Smooth muscle cell (in vitro differentiated cells): Measurements from ENCODE around the gene RASA2. TPM values are rescaled to one million over a fixed set of nuclear protein-coding genes. Genes with fewer than 3 reads are reported as not detected.

ENCODE experiments used
- DNase-seq: peaks from one replicate; lab custom pipeline; 2025; ENCODE audit not compliant: unreplicated experiment; lab: John Stamatoyannopoulos, UW
- H2AFZ ChIP-seq: fragments of 200-600 bp; sonication (generic); 2 replicates; pipeline ENCODE4 v1.6.0; 2016; ENCODE audit warnings: antibody characterized with exemption, low read depth, mild to moderate bottlenecking
- H3F3A ChIP-seq: fragments of 200-600 bp; sonication (generic); 2 replicates; pipeline ENCODE4 v1.6.0; 2017; ENCODE audit warnings: antibody characterized with exemption, low read depth
- H3K27ac ChIP-seq: fragments of 200-600 bp; sonication (generic); 2 replicates; pipeline ENCODE4 v1.5.1; 2016; ENCODE audit warnings: low read depth, mild to moderate bottlenecking
- H3K27me3 ChIP-seq: fragments of 200-600 bp; sonication (generic); 2 replicates; pipeline ENCODE4 v1.6.1; 2016; ENCODE audit warnings: low read depth, mild to moderate bottlenecking
- H3K36me3 ChIP-seq: fragments of 200-600 bp; sonication (generic); 2 replicates; pipeline ENCODE4 v1.5.1; 2016; ENCODE audit warnings: low read depth
- H3K4me1 ChIP-seq: fragments of 200-600 bp; sonication (generic); 2 replicates; pipeline ENCODE4 v1.5.1; 2016; ENCODE audit warnings: low read depth
- H3K4me2 ChIP-seq: fragments of 200-600 bp; sonication (generic); 2 replicates; pipeline ENCODE4 v1.6.0; 2016; ENCODE audit warnings: mild to moderate bottlenecking
- H3K4me3 ChIP-seq: fragments of 200-600 bp; sonication (generic); 2 replicates; pipeline ENCODE4 v1.5.1; 2016; ENCODE audit warnings: mild to moderate bottlenecking
- H3K79me2 ChIP-seq: fragments of 200-600 bp; sonication (generic); 2 replicates; pipeline ENCODE4 v1.6.0; 2016; ENCODE audit warnings: low read depth, mild to moderate bottlenecking
- H3K9ac ChIP-seq: fragments of 200-600 bp; sonication (generic); 2 replicates; pipeline ENCODE4 v1.6.0; 2016; ENCODE audit warnings: low read depth
- H3K9me3 ChIP-seq: fragments of 200-600 bp; sonication (generic); replicated peaks from 2 replicates; pipeline ENCODE4 v1.5.1; 2016; ENCODE audit warnings: low read depth
- H4K20me1 ChIP-seq: fragments of 200-600 bp; sonication (generic); 2 replicates; pipeline ENCODE4 v1.6.0; 2016; ENCODE audit warnings: low read depth
- WGBS: methylation state at CpG from one replicate; pipeline ENCODE4 v1.1.7; 2016; ENCODE audit warnings: low lambda C conversion rate; 5-methylcytosine and 5-hydroxymethylcytosine counted together
- polyA plus RNA-seq: library from polyadenylated mRNA; unstranded; fragments of >200 nt; fragmentation: Nextera tagmentation; extraction: Ambion mirVana; gene quantifications from 2 replicates; pipeline ENCODE4 v1.2.1, GENCODE V29; 2016
- total RNA-seq: library from RNA; depleted of rRNA; stranded (reverse); fragments of >200 nt; gene quantifications from 2 replicates; pipeline ENCODE4 v1.2.3, GENCODE V29; 2014
- TF ChIP-seq, protein P1 (sequence below): fragments of 200-600 bp; sonication (generic); IDR thresholded peaks from 2 replicates; pipeline ENCODE4 v1.5.1; 2017; ENCODE audit warnings: borderline replicate concordance, mild to moderate bottlenecking, antibody characterized with exemption; ENCODE audit not compliant: insufficient read depth, poor library complexity, severe bottlenecking

Gene RASA2
- total and polyA plus RNA-seq, 2 experiments from 2014 or later: 4.9 to 20.0 TPM

DNA sequence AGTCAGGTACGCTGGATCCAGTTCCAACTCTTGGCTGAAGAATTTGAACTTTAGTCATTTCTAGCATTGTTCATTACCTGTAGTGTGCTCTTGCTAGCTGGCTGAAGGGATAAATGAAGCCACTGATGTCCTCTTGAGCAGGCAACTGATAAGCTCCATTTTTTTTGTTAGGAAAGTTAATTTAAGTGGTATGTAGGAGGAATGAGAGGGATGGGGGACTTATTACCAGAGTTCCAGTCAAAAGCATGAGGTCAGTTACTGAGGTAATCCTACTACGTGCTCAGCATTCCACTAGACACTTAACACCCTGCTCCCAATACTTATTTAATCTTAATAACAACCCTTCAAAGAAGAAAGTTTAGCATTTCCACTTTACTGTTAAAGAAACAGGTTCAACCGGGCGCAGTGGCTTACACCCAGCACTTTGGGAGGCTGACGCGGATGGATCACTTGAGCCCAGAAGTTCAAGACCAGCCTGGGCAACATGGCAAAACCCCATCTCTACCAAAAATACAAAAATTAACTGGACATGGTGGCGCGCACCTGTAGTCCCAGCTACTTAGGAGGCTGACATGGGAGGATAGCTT, 2.0 kb upstream of the RASA2 start:
- Histone ChIP-seq H3K9ac (no peak overlapping the region), H4K20me1 (peaks cover 22% of the 10 kb centered on the region), H2AFZ (no peak overlapping the region), H3F3A (peaks cover 13% of the 10 kb centered on the region), H3K4me3 (no peak overlapping the region), H3K4me2 (no peak overlapping the region), H3K27me3 (no peaks in the 10 kb centered on the region), H3K9me3 (no peaks in the 10 kb centered on the region), H3K79me2 (peaks cover 20% of the 10 kb centered on the region), H3K36me3 (no peaks in the 10 kb centered on the region), H3K27ac (no peak overlapping the region), H3K4me1 (peaks cover 18% of the 10 kb centered on the region)
- 92% methylated on average over 8 of the region's 8 CpGs for whole genome bisulfite sequencing
- DNase-seq: no peak
- TF ChIP-seq, protein P1, sequence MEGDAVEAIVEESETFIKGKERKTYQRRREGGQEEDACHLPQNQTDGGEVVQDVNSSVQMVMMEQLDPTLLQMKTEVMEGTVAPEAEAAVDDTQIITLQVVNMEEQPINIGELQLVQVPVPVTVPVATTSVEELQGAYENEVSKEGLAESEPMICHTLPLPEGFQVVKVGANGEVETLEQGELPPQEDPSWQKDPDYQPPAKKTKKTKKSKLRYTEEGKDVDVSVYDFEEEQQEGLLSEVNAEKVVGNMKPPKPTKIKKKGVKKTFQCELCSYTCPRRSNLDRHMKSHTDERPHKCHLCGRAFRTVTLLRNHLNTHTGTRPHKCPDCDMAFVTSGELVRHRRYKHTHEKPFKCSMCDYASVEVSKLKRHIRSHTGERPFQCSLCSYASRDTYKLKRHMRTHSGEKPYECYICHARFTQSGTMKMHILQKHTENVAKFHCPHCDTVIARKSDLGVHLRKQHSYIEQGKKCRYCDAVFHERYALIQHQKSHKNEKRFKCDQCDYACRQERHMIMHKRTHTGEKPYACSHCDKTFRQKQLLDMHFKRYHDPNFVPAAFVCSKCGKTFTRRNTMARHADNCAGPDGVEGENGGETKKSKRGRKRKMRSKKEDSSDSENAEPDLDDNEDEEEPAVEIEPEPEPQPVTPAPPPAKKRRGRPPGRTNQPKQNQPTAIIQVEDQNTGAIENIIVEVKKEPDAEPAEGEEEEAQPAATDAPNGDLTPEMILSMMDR: no peak

DNA sequence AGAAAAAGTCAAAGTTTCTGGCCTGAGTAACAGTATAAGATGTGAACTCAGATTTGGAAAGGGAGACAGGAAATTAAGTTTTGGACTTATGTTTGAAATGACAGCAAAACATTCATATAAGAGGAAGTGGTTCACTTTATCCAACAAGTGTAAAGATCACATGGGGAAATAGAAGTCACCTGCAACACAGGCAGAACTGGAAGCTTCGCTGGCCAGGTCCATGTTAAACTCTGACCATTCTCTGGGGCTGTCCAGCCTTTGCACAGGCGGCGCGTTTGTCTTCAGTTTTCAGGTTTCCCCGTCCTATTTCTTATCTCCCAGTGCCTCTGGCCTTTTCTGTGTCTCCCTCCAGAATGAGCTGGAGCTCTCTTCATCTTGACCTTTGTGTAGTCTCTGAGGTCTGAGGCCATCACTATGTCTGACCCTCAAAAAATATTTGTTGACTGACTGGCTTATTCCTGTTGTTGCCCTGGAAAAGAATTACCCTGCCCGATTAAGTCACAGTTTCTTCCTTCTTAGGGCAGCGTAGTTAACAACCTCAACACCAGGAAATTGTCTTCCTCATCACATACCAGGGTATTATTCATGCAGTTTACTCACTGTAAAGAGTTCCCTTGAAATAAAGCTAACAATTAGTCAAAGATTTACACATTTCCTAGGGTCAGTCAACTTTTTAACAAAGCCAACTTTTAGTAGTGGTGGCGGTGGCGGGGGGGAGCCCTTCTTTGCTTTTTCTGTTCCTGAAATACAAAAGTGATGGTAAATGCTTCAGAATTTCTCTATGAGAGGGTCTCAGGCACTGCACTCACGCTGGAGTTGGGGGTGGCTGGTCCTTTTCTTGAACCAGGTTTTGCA, 959 bp upstream of the RASA2 start:
- DNase-seq: no peak
- Histone ChIP-seq H3K27ac (peak overlapping the region; percentile 77), H3F3A (peaks cover 13% of the 10 kb centered on the region), H3K79me2 (peaks cover 31% of the 10 kb centered on the region), H4K20me1 (peaks cover 33% of the 10 kb centered on the region), H2AFZ (peak overlapping the region; percentile 95), H3K9ac (no peak overlapping the region), H3K4me1 (peaks cover 18% of the 10 kb centered on the region), H3K4me2 (peak overlapping the region; percentile 90), H3K27me3 (no peaks in the 10 kb centered on the region), H3K9me3 (no peaks in the 10 kb centered on the region), H3K36me3 (no peaks in the 10 kb centered on the region), H3K4me3 (peak overlapping the region; percentile 82)
- WGBS: 49% methylated on average over 10 of the region's 10 CpGs
- TF ChIP-seq, protein P1: no peak

DNA sequence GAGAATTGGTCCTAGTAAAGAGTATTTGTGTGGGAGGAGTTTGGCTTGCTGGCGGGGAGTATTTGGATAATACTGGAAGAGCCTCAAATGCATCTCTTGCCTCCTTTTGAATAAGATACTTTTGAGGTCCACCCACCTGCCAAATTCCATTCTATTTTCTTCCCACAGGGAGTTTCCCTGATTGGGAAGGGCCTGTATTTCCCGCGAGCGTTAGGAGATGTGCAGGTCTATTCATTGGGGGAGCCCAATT, 406 bp upstream of the RASA2 start:
- peaks cover 18% of the 10 kb centered on the region for H3K4me1 ChIP-seq
- H3K9me3 ChIP-seq: no peaks in the 10 kb centered on the region
- peaks cover 38% of the 10 kb centered on the region for H4K20me1 ChIP-seq
- H3K27ac ChIP-seq: peak overlapping the region; percentile 77
- peak overlapping the region; percentile 82 for H3K4me3 ChIP-seq
- WGBS: 2% methylated on average over 4 of the region's 4 CpGs
- peak overlapping the region; percentile 90 for H3K4me2 ChIP-seq
- H3K79me2 ChIP-seq: peaks cover 36% of the 10 kb centered on the region
- H2AFZ ChIP-seq: peak overlapping the region; percentile 95
- no peak for DNase-seq
- H3K36me3 ChIP-seq: no peaks in the 10 kb centered on the region
- peak overlapping the region; percentile 45 for H3K9ac ChIP-seq
- H3K27me3 ChIP-seq: no peaks in the 10 kb centered on the region
- TF ChIP-seq, protein P1: no peak
- H3F3A ChIP-seq: peaks cover 13% of the 10 kb centered on the region
